K562 (cell line): ENCODE data around the gene SORBS2. TPM values are rescaled to one million over a fixed set of nuclear protein-coding genes. Genes with fewer than 3 reads are reported as not detected.

ENCODE experiments used
- ATAC-seq: fragments of 200-7000 bp; cut with Tn5 transposase; 3 replicates; pipeline ENCODE4 v1.9.1; 2020; ENCODE audit warnings: moderate library complexity
- BruUV-seq: library from RNA; stranded (reverse); fragments of 400-500 nt; replicated peaks from 2 replicates; lab custom pipeline; 2021; lab: Mats Ljungman, UMichigan
- CTCF ChIA-PET: fragments of 300-600 bp; formaldehyde crosslinking; extraction: SDS; loops from one replicate; lab custom pipeline; 2021; ENCODE audit warnings: low intra/inter-chr PET ratio; lab: Yijun Ruan, JAX
- POLR2A ChIA-PET: fragments of 300-600, 350-650 bp; sonication (Branson Sonifier 250); formaldehyde crosslinking; extraction: SDS; loops from one replicate; lab custom pipeline; 2021; ENCODE audit warnings: antibody characterized with exemption, inconsistent platforms; lab: Yijun Ruan, JAX
- DNase-seq, 4 experiments: peaks; one replicate each; pipeline versions ENCODE4 v3.0.0 to v3.0.0-alpha.2; 2011 to 2018; ENCODE audit warnings: low spot score in 3 of 4, mixed read lengths in 3 of 4; ENCODE audit errors: extremely low read depth in 1 of 4
- FAIRE-seq: peaks from 2 replicates; lab custom pipeline; 2011; peaks lifted over from hg19 to GRCh38; lab: Jason Lieb, UNC
- H2AFZ ChIP-seq: 2 replicates; pipeline ENCODE4 v1.6.0; 2011; ENCODE audit warnings: low read depth, low read length, control low read depth, inconsistent platforms
- H3K27ac ChIP-seq: fragments of 200-600 bp; 3 replicates; pipeline ENCODE4 v1.8.0; 2011; ENCODE audit warnings: low read depth, mild to moderate bottlenecking, control low read depth, inconsistent platforms, low read length, moderate library complexity, mixed read lengths; ENCODE audit errors: extremely low read depth
- H3K27me3 ChIP-seq, 2 experiments: fragments of 300-600 bp in 1 of 2; 2 replicates in 1 of 2; 3 replicates in 1 of 2; pipeline versions ENCODE4 v1.6.0 to v1.8.0; 2011; ENCODE audit warnings: inconsistent platforms in 2 of 2, low read length in 2 of 2, mild to moderate bottlenecking in 1 of 2, mixed read lengths in 1 of 2, moderate library complexity in 1 of 2; ENCODE audit not compliant: control insufficient read depth in 2 of 2, insufficient read depth in 2 of 2
- H3K36me3 ChIP-seq: fragments of 300-600 bp; 3 replicates; pipeline ENCODE4 v1.8.0; 2011; ENCODE audit warnings: mild to moderate bottlenecking, low read length, inconsistent platforms; ENCODE audit not compliant: control insufficient read depth, insufficient read depth
- H3K4me1 ChIP-seq, 2 experiments: fragments of 200-600 bp in 1 of 2; replicated peaks in 1 of 2; 2 replicates in 1 of 2; 3 replicates in 1 of 2; pipeline versions ENCODE4 v1.5.1 to v1.8.0; 2011; ENCODE audit warnings: inconsistent platforms in 2 of 2, low read length in 2 of 2, mild to moderate bottlenecking in 1 of 2, mixed read lengths in 1 of 2, moderate library complexity in 1 of 2; ENCODE audit not compliant: control insufficient read depth in 2 of 2, insufficient read depth in 2 of 2
- H3K4me2 ChIP-seq: 2 replicates; pipeline ENCODE4 v1.6.1; 2011; ENCODE audit warnings: low read length, control low read depth, inconsistent platforms, mixed read lengths; ENCODE audit not compliant: insufficient read depth
- H3K4me3 ChIP-seq: fragments of 200-600 bp; sonication (generic), shearing (Covaris generic); 2 replicates; pipeline ENCODE4 v1.5.1; 2016; ENCODE audit warnings: control low read depth, inconsistent platforms
- H3K79me2 ChIP-seq: fragments of 200-600 bp; 3 replicates; pipeline ENCODE4 v1.8.0; 2011; ENCODE audit warnings: low read length, inconsistent platforms; ENCODE audit not compliant: control insufficient read depth, insufficient read depth
- H3K9ac ChIP-seq, 2 experiments: 2 replicates each; pipeline versions ENCODE4 v1.6.0 to v1.6.1; 2011; ENCODE audit warnings: low read depth in 2 of 2, low read length in 2 of 2, control low read depth in 1 of 2, inconsistent platforms in 1 of 2, mild to moderate bottlenecking in 1 of 2, mixed read lengths in 1 of 2; ENCODE audit not compliant: insufficient read depth in 1 of 2
- H3K9me1 ChIP-seq: one replicate; pipeline ENCODE4 v1.6.0; 2011; ENCODE audit warnings: inconsistent platforms, mild to moderate bottlenecking, low read length, moderate library complexity; ENCODE audit not compliant: control insufficient read depth, insufficient read depth
- H3K9me3 ChIP-seq: replicated peaks from 2 replicates; pipeline ENCODE4 v1.5.1; 2011; ENCODE audit warnings: low read depth, low read length, inconsistent platforms; ENCODE audit not compliant: control insufficient read depth, insufficient read depth
- H4K20me1 ChIP-seq: replicated peaks from 2 replicates; pipeline ENCODE4 v1.6.1; 2011; ENCODE audit warnings: low read length, inconsistent platforms, mixed read lengths; ENCODE audit not compliant: control insufficient read depth, insufficient read depth
- FOXA3 ChIP-seq, 2 experiments: fragments of 450-650 bp in 1 of 2; sonication (generic) in 1 of 2; formaldehyde crosslinking; IDR thresholded peaks in 1 of 2; conservative IDR thresholded peaks in 1 of 2; 2 replicates each; pipeline versions ENCODE4 v1.4.0 to v1.8.0; 2020 to 2022; ENCODE audit warnings: mild to moderate bottlenecking in 2 of 2, missing genetic modification reagents in 1 of 2
- IFI16 ChIP-seq: fragments of 250-450 bp; sonication (Bioruptor Pico); IDR thresholded peaks from 2 replicates; pipeline ENCODE4 v2.1.2; 2022; ENCODE audit warnings: mild to moderate bottlenecking, inconsistent platforms
- LCOR ChIP-seq: sonication (generic); formaldehyde crosslinking; IDR thresholded peaks from 2 replicates; pipeline ENCODE4 v1.8.0; 2022; ENCODE audit warnings: mild to moderate bottlenecking, missing genetic modification reagents
- MEF2D ChIP-seq: conservative IDR thresholded peaks from 2 replicates; pipeline ENCODE4 v1.6.1; 2016; ENCODE audit warnings: low read depth, missing genetic modification characterization, missing compliant biosample characterization
- SAFB ChIP-seq: fragments of 200-400 bp; formaldehyde crosslinking; IDR thresholded peaks from 2 replicates; pipeline ENCODE4 v1.6.1; 2017; ENCODE audit warnings: low read depth, low read length, borderline replicate concordance
- ZBTB17 ChIP-seq: fragments of 450-650 bp; formaldehyde crosslinking; IDR thresholded peaks from 2 replicates; pipeline ENCODE4 v1.4.0; 2020; ENCODE audit warnings: mild to moderate bottlenecking
- WGBS: fragments of 100-300 bp; shearing (Covaris generic); methylation state at CpG from one replicate; pipeline ENCODE4 v1.1.6; 2016; ENCODE audit warnings: low coverage, mixed read lengths; ENCODE audit not compliant: insufficient coverage; ENCODE audit errors: missing lambda C conversion rate; 5-methylcytosine and 5-hydroxymethylcytosine counted together
- in situ Hi-C: fragments of 300-500 bp; cut with MboI; formaldehyde crosslinking; loops from 4 replicates; pipeline ENCODE4 v1.15.0; 2018; ENCODE audit warnings: inconsistent platforms, mixed read lengths
- intact Hi-C: fragments of 100-400 bp; cut with micrococcal nuclease; formaldehyde crosslinking; loops from 2 replicates; pipeline ENCODE4 v1.14.2; 2022
- polyA plus RNA-seq, 8 experiments: library from polyadenylated mRNA; depleted of rRNA in 4 of 8; stranded (reverse) in 5 of 8; unstranded in 3 of 8; fragments of >200 nt; fragmentation: Nextera tagmentation in 2 of 8; fragmentation: Illumina TruSeq in 1 of 8; extraction: Ambion mirVana in 2 of 8; extraction: Trizol in 1 of 8; gene quantifications; 2 replicates each; pipeline versions ENCODE4 v1.2.1 to v1.2.3, GENCODE V29; 2011 to 2014; ENCODE audit warnings: inconsistent platforms in 1 of 8, missing spikeins in 1 of 8
- total RNA-seq, 7 experiments: library from RNA; depleted of rRNA in 6 of 7; stranded (reverse); fragments of >200 nt in 6 of 7; fragmentation: Illumina TruSeq in 2 of 7; extraction: Trizol in 2 of 7; gene quantifications; 2 replicates each; pipeline versions ENCODE4 v1.2.1 to v1.2.3, GENCODE V29; 2011 to 2021; ENCODE audit warnings: low replicate concordance in 1 of 7
- TF ChIP-seq, protein P1 (sequence below): fragments of 450-650 bp; IDR thresholded peaks from 2 replicates; pipeline ENCODE4 v1.6.1; 2018; ENCODE audit warnings: mild to moderate bottlenecking, low read depth; ENCODE audit not compliant: partially characterized antibody

SORBS2 gene
- total and polyA plus RNA-seq, 9 of the 15 experiments (the other 6 are each of a cell fraction or from before 2014, with no cell fraction given), result 0.29 TPM; not detected in 8

DNA sequence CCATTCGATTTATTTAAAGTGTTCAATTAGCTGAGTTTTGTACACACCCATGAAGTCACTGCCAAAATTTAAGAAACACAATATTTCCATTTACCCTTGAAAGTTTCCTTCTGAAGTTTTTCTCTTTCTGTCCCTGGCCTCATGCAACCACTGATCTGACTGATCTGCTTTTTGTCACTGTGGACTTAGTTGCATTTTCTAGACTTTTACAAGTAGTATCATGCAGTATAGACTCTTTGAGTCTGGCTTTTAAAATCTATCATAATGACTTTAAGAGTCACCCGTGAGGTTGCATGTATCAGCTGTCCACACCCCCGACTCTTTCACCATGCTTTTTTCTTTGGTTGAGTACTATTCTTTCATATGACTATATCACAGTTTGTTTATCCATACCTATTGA lies 247.6 kb downstream of the SORBS2 start (continued):
- TF ChIP-seq, protein P1, sequence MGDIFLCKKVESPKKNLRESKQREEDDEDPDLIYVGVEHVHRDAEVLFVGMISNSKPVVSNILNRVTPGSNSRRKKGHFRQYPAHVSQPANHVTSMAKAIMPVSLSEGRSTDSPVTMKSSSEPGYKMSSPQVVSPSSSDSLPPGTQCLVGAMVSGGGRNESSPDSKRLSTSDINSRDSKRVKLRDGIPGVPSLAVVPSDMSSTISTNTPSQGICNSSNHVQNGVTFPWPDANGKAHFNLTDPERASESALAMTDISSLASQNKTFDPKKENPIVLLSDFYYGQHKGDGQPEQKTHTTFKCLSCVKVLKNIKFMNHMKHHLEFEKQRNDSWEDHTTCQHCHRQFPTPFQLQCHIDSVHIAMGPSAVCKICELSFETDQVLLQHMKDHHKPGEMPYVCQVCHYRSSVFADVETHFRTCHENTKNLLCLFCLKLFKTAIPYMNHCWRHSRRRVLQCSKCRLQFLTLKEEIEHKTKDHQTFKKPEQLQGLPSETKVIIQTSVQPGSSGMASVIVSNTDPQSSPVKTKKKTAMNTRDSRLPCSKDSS, result no peak

DNA sequence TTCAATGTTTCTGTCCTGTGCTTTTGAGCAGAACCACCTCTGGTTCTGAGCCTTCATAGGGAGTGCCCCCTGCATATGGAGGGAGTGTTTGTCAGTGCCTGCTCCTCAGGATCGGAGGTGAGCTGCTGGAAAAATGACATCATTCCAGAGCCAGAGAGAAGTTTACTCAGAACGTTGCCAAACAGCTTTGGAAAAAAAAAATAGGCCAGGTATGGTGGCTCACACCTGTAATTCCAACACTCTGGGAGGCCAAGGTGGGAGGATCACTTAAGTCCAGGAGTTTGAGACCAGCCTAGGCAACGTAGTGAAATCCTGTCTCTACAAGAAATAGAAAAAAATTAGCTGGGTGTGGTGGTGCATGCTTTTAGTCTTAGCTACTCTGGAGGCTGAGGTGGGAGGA lies 249.5 kb downstream of the SORBS2 start:
- Histone ChIP-seq H3K27ac (no peak overlapping the region), H4K20me1 (no peaks in the 10 kb centered on the region), H3K9me1 (no peaks in the 10 kb centered on the region), H3K79me2 (no peaks in the 10 kb centered on the region), H3K36me3 (no peaks in the 10 kb centered on the region)
- no peak for DNase-seq
- no peak for ATAC-seq
- FAIRE-seq, result no peak
- no peak for TF ChIP-seq ZBTB17
- TF ChIP-seq SAFB, result no peak
- no peak for TF ChIP-seq LCOR (CRISPR knock-in tag)
- no peak for TF ChIP-seq MEF2D (tag)
- TF ChIP-seq FOXA3 (CRISPR knock-in tag; conservative IDR thresholded peaks at IDR 0.05 in 1 of 2, IDR thresholded peaks at IDR 0.05 in 1 of 2), result no peak
- TF ChIP-seq IFI16 (CRISPR knock-in tag), result no peak
- TF ChIP-seq, all 486 proteins: peak for 0
- intact Hi-C loops (no loop called here), in situ Hi-C loops (no loop called here)
- Histone ChIP-seq H3K9ac (no peak overlapping the region), H3K4me2 (no peak overlapping the region), H3K9me3 (no peaks in the 10 kb centered on the region), H3K4me3 (no peak overlapping the region), H3K4me1 (peaks cover 0 to 15% of the 10 kb centered on the region in 2 experiments; a peak in 4 of 5 replicates), H2AFZ (no peak overlapping the region), H3K27me3 (peaks cover 0 to 4% of the 10 kb centered on the region in 2 experiments; a peak in 1 of 5 replicates)
- BruUV-seq, result no TSS peak
- POLR2A ChIA-PET, result no interaction called here
- WGBS, result 0% methylated on average over 2 of the region's 3 CpGs
- CTCF ChIA-PET, result no interaction called here
